LNCAP (cell line): ENCODE data around the gene KLHDC7B.

Experiments
- TF ChIP-seq, protein P1 (sequence below): fragments of 450-650 bp; IDR thresholded peaks from 2 replicates; pipeline ENCODE4 v1.5.1; 2017; ENCODE audit warnings: mild to moderate bottlenecking

Gene KLHDC7B

DNA sequence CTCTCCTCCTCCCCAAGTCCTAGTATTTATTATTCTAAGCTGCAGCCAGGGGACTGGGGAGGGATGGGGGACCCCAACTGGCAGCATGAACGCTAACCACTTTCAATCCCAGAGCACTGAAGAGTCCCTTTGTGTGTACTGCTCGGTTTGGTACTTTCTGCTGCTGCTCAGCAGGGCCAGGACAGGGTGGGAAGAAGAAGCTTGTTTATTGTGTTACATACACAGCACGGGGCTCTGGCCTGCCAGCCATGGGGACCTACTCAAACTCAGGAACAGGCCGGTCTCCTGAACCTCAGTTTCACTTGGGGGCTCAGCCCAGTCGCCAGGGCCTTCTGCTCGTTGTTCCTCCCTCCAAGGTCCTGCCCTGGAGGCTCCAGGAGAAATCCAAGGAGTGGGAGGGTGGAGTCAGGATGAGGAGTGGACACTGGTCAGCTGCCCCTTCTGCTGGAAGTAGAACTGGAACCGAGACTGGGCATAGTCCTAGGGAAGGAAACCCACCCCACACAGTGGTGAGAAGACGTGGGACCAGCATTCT lies 33.1 kb downstream of the KLHDC7B start:
- TF ChIP-seq, protein P1, sequence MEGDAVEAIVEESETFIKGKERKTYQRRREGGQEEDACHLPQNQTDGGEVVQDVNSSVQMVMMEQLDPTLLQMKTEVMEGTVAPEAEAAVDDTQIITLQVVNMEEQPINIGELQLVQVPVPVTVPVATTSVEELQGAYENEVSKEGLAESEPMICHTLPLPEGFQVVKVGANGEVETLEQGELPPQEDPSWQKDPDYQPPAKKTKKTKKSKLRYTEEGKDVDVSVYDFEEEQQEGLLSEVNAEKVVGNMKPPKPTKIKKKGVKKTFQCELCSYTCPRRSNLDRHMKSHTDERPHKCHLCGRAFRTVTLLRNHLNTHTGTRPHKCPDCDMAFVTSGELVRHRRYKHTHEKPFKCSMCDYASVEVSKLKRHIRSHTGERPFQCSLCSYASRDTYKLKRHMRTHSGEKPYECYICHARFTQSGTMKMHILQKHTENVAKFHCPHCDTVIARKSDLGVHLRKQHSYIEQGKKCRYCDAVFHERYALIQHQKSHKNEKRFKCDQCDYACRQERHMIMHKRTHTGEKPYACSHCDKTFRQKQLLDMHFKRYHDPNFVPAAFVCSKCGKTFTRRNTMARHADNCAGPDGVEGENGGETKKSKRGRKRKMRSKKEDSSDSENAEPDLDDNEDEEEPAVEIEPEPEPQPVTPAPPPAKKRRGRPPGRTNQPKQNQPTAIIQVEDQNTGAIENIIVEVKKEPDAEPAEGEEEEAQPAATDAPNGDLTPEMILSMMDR: no peak

DNA sequence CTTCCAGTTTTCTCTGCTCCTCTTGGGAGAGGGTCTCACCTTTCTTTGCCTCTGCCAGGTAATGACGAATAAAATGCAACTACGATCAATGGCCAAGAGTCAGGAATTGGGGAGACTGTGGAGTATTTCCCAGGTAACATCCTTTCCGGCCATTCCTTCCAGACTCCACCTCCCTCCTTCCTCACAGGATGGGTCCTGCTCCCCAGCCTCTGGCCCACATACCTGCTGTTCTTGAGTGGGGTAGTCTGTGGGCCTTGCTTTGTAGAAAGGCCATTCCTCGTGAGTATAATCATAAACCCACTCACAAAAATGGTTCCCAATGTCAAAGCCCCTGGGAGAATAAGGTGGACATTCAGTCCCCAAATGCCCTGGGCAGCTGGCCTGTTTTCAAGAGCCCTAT lies 34.1 kb downstream of the KLHDC7B start:
- TF ChIP-seq, protein P1: no peak

DNA sequence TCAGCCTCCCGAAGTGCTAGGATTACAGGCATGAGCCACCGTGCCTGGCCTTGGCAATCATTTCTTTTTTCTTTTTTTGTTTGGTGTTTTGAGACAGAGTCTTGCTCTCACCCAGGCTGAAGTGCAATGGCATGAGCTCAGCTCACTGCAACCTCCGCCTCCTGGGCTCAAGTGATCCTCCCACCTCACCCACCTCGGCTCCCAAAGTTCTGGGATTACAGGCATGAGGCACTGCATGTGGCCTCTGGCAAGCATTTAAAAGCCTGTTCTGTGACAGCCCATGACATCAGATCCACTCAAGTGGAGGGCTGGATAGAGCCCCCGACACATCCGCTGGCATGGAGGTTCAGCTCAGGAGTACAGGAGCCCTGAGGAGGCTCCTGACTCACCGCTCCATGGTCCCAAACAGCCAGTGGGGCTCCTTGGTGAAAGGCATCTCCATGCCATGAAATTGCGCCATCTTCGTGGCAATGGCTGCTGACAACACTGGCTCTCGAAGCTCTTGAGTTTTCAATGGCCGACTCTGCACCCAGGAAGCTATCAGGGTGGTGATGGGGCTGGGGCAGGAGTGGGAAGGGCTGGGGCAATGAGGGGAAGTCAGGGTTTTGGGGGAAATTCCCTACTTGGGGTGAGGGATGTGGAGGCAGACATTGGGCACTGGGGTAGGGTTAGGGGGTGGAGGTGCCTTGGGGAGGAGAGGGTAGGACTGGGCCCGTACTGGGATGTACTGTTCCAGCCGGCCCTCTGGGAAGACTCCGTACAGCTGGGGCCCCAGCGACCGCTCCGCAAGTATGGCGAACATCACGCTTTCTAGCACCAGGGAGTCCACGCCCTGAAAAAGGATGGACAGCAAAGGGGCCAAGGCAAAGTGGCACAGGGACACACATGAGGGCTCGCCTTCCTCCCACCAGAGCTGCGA lies 35.6 kb downstream of the KLHDC7B start:
- TF ChIP-seq, protein P1: no peak

- TF ChIP-seq, protein P1: no peak
Observed at GRCh38 chr22:50581950-50582492, 36.3 kb downstream of the KLHDC7B start.

DNA sequence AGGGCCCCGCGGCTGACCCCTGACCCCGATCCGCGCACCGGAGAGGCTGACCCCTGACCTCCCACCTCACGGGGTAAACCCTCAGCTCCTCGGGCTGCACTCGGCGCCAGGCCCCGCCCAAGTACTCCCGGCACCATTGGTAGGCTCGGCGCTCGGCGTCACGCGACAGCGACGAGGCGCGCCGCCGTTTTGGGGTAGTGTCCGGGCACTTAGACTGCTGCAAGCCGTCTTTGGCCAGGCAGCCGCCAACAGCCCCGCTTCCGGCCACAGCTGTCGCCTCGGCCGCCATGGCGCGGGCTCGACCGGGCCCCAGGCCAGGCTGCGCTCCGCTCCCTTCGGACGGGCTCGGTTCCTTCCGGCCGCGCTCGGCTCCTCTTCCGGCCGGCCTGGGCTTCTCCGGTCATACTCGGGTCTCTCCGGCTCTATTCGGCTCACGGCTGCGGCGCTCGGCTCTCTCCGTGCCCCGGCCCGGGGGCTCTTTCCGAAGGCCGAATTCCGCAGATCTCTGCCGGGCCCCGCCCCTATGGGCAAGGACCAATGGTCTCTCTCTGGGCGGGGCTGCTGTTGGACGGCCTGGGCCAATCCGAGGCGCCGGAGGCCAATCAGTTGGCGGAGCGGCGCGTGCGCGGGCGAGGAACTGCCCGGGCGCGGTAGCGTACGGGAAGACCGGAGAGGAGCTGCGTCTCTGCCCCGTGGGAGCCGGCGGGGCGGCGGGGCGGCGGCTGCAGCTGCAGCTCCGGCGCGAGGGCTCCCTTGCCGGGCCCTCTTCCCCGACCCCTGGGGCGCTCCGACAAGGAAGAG lies 37.0 kb downstream of the KLHDC7B start, which contains the start of gene CHKB:
Gene CHKB (minus strand): TSS at position 357 of the 801 bp plus-strand sequence. CDS start 68 bp downstream, at position 289.
- TF ChIP-seq, protein P1: no peak

DNA sequence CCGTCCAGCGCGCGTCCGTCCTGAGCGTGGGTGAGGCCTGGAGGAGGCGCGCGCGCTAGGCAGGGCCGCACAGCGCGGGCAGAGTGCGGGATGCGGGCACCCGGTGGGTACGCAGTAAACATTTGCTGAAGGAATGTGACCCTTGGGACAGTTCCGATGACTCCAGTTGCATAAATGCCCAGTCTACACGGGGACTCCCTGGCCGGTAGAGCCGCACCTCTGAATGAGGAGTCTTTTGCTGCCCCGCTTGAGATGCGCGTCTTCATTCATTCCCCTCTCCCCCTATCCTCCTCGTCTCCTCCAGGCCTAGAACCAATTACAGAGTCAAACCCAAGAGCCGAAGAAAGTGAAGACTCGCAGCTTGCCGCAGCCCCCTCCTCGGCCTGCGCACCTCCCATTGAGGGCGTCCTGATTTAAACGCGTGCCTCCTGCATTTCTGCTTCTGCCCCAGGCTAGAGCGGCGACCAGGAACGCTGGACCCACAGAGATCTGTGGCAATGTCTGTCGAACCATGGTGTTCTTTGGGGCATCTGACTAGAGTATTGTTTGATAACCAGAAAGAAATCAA lies 37.7 kb downstream of the KLHDC7B start:
- TF ChIP-seq, protein P1: no peak
